Measurements from ENCODE around the gene UST.
"Not testable (repeated sequence)": the region's sequence is repeated elsewhere in the genome, so short reads cannot be mapped to it uniquely, and the experiment has no call there.

Gene UST

GRCh38 chr6:149086363-149086762 lies 339.5 kb downstream of the UST start:
- no peak for DNase-seq (ENCODE audit: low spot score)

GRCh38 chr6:149087898-149088297 lies 341.1 kb downstream of the UST start:
- no peak for DNase-seq (ENCODE audit: low spot score)

GRCh38 chr6:149088361-149088760 lies 341.5 kb downstream of the UST start:
- no peak for DNase-seq (ENCODE audit: low spot score)

- DNase-seq (ENCODE audit: low spot score), result no peak
These were observed 342.7 kb downstream of the UST start for GRCh38 chr6:149089510-149089909.

- DNase-seq (ENCODE audit: low spot score), result no peak
These were observed 344.1 kb downstream of the UST start for GRCh38 chr6:149090937-149091336.

GRCh38 chr6:149093643-149094042 lies 346.8 kb downstream of the UST start:
- no peak for DNase-seq (ENCODE audit: low spot score)

GRCh38 chr6:149094156-149094555 lies 347.3 kb downstream of the UST start:
- DNase-seq (ENCODE audit: low spot score), result no peak

- DNase-seq (ENCODE audit: low spot score), result no peak
These were observed 348.1 kb downstream of the UST start for GRCh38 chr6:149094934-149095351.

GRCh38 chr6:149095842-149096241 lies 349.0 kb downstream of the UST start:
- no peak for DNase-seq (ENCODE audit: low spot score)

GRCh38 chr6:149097794-149098193 lies 351.0 kb downstream of the UST start:
- DNase-seq (ENCODE audit: low spot score), result no peak

GRCh38 chr6:149098700-149099276 lies 352.0 kb downstream of the UST start:
- DNase-seq (ENCODE audit: low spot score), result no peak

GRCh38 chr6:149102324-149102723 lies 355.5 kb downstream of the UST start:
- no peak for DNase-seq (ENCODE audit: low spot score)

- not testable (repeated sequence) for DNase-seq (ENCODE audit: low spot score)
These were observed 357.1 kb downstream of the UST start for GRCh38 chr6:149103950-149104349.

GRCh38 chr6:149107520-149107919 lies 360.7 kb downstream of the UST start:
- no peak for DNase-seq (ENCODE audit: low spot score)

- DNase-seq (ENCODE audit: low spot score), result peak; percentile 24
These were observed 361.4 kb downstream of the UST start for GRCh38 chr6:149108038-149108748.

- no peak for DNase-seq (ENCODE audit: low spot score)
These were observed 361.9 kb downstream of the UST start for GRCh38 chr6:149108749-149109100.

- no peak for DNase-seq (ENCODE audit: low spot score)
These were observed 362.7 kb downstream of the UST start for GRCh38 chr6:149109397-149110070.

- DNase-seq (ENCODE audit: low spot score), result no peak
These were observed 364.8 kb downstream of the UST start for GRCh38 chr6:149111556-149112115.

GRCh38 chr6:149112976-149113375 lies 366.1 kb downstream of the UST start:
- no peak for DNase-seq (ENCODE audit: low spot score)

GRCh38 chr6:149114167-149114566 lies 367.3 kb downstream of the UST start:
- no peak for DNase-seq (ENCODE audit: low spot score)

- no peak for DNase-seq (ENCODE audit: low spot score)
These were observed 372.2 kb downstream of the UST start for GRCh38 chr6:149118737-149119653.
